T-helper 17 cell (primary cell): ENCODE data around the gene MED13L. TPM values are rescaled to one million over a fixed set of nuclear protein-coding genes. Genes with fewer than 3 reads are reported as not detected.
A peak's percentile ranks its signal among the peaks of the same experiment; 100 is the strongest.

ENCODE experiments used
- ATAC-seq: fragments of 150-1000 bp; cut with Tn5 transposase; 2 replicates; pipeline ENCODE4 v1.10.0; 2021; ENCODE audit warnings: mild to moderate bottlenecking, moderate library complexity
- DNase-seq, 3 donors: peaks; one replicate each; pipeline versions ENCODE4 v3.0.0 to v3.0.0-alpha.2; 2020 to 2021
- H3K9me3 ChIP-seq: one replicate; pipeline ENCODE4 v1.7.0; 2013; ENCODE audit warnings: low read length, mild to moderate bottlenecking; ENCODE audit not compliant: control insufficient read depth, poor library complexity, severe bottlenecking
- H3K27ac Mint-ChIP-seq: one replicate; pipeline ENCODE4 v1.8.0; 2022; ENCODE audit warnings: mild to moderate bottlenecking, moderate library complexity, mixed read lengths
- H3K27me3 Mint-ChIP-seq: one replicate; pipeline ENCODE4 v1.8.0; 2022; ENCODE audit warnings: mixed read lengths
- H3K36me3 Mint-ChIP-seq: one replicate; pipeline ENCODE4 v1.8.0; 2022; ENCODE audit warnings: low read depth, mixed read lengths
- H3K4me1 Mint-ChIP-seq: one replicate; pipeline ENCODE4 v1.8.0; 2022; ENCODE audit warnings: mild to moderate bottlenecking, mixed read lengths
- H3K4me3 Mint-ChIP-seq: one replicate; pipeline ENCODE4 v1.8.0; 2022; ENCODE audit warnings: mild to moderate bottlenecking, moderate library complexity, mixed read lengths
- total RNA-seq, 4 donors: library from RNA in 2 of 4; stranded (reverse) in 2 of 4; gene quantifications; one replicate each; pipeline ENCODE4 v1.2.3 and lab custom pipeline; 2022 to 2026

MED13L gene
- total RNA-seq, 2 donors from 2014 or later: 184 to 193 TPM

GRCh38 chr12:116069943-116070342, 207.6 kb downstream of the MED13L start:
- Mint-ChIP-seq H3K27ac (no peak overlapping the region), H3K36me3 (no peaks in the 10 kb centered on the region), H3K4me1 (peaks cover 22% of the 10 kb centered on the region), H3K4me3 (no peak overlapping the region), H3K27me3 (no peaks in the 10 kb centered on the region)
- DNase-seq (no peak), ATAC-seq (no peak)
- H3K9me3 ChIP-seq: no peaks in the 10 kb centered on the region

- no peak for DNase-seq
- H3K27me3 Mint-ChIP-seq: no peaks in the 10 kb centered on the region
- H3K4me3 Mint-ChIP-seq: no peak overlapping the region
- H3K27ac Mint-ChIP-seq: no peak overlapping the region
- peaks cover 22% of the 10 kb centered on the region for H3K4me1 Mint-ChIP-seq
- no peaks in the 10 kb centered on the region for H3K9me3 ChIP-seq
- H3K36me3 Mint-ChIP-seq: no peaks in the 10 kb centered on the region
- no peak for ATAC-seq
Observed at GRCh38 chr12:116068853-116069252, 208.6 kb downstream of the MED13L start.

GRCh38 chr12:116068371-116068770, 209.1 kb downstream of the MED13L start:
- peaks cover 22% of the 10 kb centered on the region for H3K4me1 Mint-ChIP-seq
- H3K9me3 ChIP-seq: no peaks in the 10 kb centered on the region
- H3K27me3 Mint-ChIP-seq: no peaks in the 10 kb centered on the region
- H3K36me3 Mint-ChIP-seq: no peaks in the 10 kb centered on the region
- H3K27ac Mint-ChIP-seq: peak overlapping the region; percentile 14
- H3K4me3 Mint-ChIP-seq: no peak overlapping the region
- no peak for ATAC-seq
- DNase-seq: no peak

GRCh38 chr12:116067892-116068291, 209.6 kb downstream of the MED13L start:
- ATAC-seq: no peak

GRCh38 chr12:116066381-116067230, 210.9 kb downstream of the MED13L start:
- DNase-seq (peak; percentile 13 to 20 (median 17)), ATAC-seq (peak; percentile 89)
- no peaks in the 10 kb centered on the region for H3K36me3 Mint-ChIP-seq
- peak overlapping the region; percentile 59 for H3K4me3 Mint-ChIP-seq
- H3K27me3 Mint-ChIP-seq: no peaks in the 10 kb centered on the region
- H3K27ac Mint-ChIP-seq: no peak overlapping the region
- H3K9me3 ChIP-seq: no peaks in the 10 kb centered on the region
- H3K4me1 Mint-ChIP-seq: peaks cover 19% of the 10 kb centered on the region

More at GRCh38 chr12:116067892-116068291, 209.6 kb downstream of the MED13L start:
- Mint-ChIP-seq H3K4me3 (no peak overlapping the region), H3K27me3 (no peaks in the 10 kb centered on the region), H3K36me3 (no peaks in the 10 kb centered on the region), H3K4me1 (peaks cover 22% of the 10 kb centered on the region), H3K27ac (peak overlapping the region; percentile 14)
- no peaks in the 10 kb centered on the region for H3K9me3 ChIP-seq
- no peak for DNase-seq

- no peaks in the 10 kb centered on the region for H3K9me3 ChIP-seq
- DNase-seq (no peak), ATAC-seq (no peak)
- H3K4me1 Mint-ChIP-seq: peaks cover 23% of the 10 kb centered on the region
- H3K36me3 Mint-ChIP-seq: no peaks in the 10 kb centered on the region
- H3K27me3 Mint-ChIP-seq: no peaks in the 10 kb centered on the region
- no peak overlapping the region for H3K4me3 Mint-ChIP-seq
- no peak overlapping the region for H3K27ac Mint-ChIP-seq
Observed at GRCh38 chr12:116065606-116066005, 211.9 kb downstream of the MED13L start.

GRCh38 chr12:116064493-116064892, 213.0 kb downstream of the MED13L start:
- Mint-ChIP-seq H3K4me3 (no peak overlapping the region), H3K36me3 (no peaks in the 10 kb centered on the region), H3K27me3 (no peaks in the 10 kb centered on the region), H3K4me1 (peaks cover 23% of the 10 kb centered on the region), H3K27ac (no peak overlapping the region)
- DNase-seq (no peak), ATAC-seq (no peak)
- H3K9me3 ChIP-seq: no peaks in the 10 kb centered on the region

GRCh38 chr12:116062698-116063097, 214.8 kb downstream of the MED13L start:
- DNase-seq: no peak

GRCh38 chr12:116060764-116061163, 216.7 kb downstream of the MED13L start:
- Mint-ChIP-seq H3K4me3 (peak overlapping the region; percentile 77), H3K36me3 (no peaks in the 10 kb centered on the region), H3K27ac (peak overlapping the region; percentile 53), H3K4me1 (peaks cover 16% of the 10 kb centered on the region), H3K27me3 (no peaks in the 10 kb centered on the region)
- DNase-seq (no peak), ATAC-seq (peak; percentile 79)
- H3K9me3 ChIP-seq: no peaks in the 10 kb centered on the region

More at GRCh38 chr12:116062698-116063097, 214.8 kb downstream of the MED13L start:
- Mint-ChIP-seq H3K4me3 (no peak overlapping the region), H3K36me3 (no peaks in the 10 kb centered on the region), H3K27me3 (no peaks in the 10 kb centered on the region), H3K27ac (no peak overlapping the region), H3K4me1 (peaks cover 19% of the 10 kb centered on the region)
- ATAC-seq: no peak
- H3K9me3 ChIP-seq: no peaks in the 10 kb centered on the region

- no peaks in the 10 kb centered on the region for H3K27me3 Mint-ChIP-seq
- DNase-seq: no peak
- no peak for ATAC-seq
- no peaks in the 10 kb centered on the region for H3K36me3 Mint-ChIP-seq
- H3K9me3 ChIP-seq: no peaks in the 10 kb centered on the region
- peaks cover 18% of the 10 kb centered on the region for H3K4me1 Mint-ChIP-seq
- peak overlapping the region; percentile 53 for H3K27ac Mint-ChIP-seq
- no peak overlapping the region for H3K4me3 Mint-ChIP-seq
Observed at GRCh38 chr12:116059904-116060303, 217.6 kb downstream of the MED13L start.

- H3K9me3 ChIP-seq: no peaks in the 10 kb centered on the region
- no peak overlapping the region for H3K27ac Mint-ChIP-seq
- no peaks in the 10 kb centered on the region for H3K36me3 Mint-ChIP-seq
- peaks cover 27% of the 10 kb centered on the region for H3K4me1 Mint-ChIP-seq
- H3K4me3 Mint-ChIP-seq: no peak overlapping the region
- ATAC-seq (no peak), DNase-seq (no peak)
- no peaks in the 10 kb centered on the region for H3K27me3 Mint-ChIP-seq
Observed at GRCh38 chr12:116058574-116058973, 218.9 kb downstream of the MED13L start.

- H3K4me1 Mint-ChIP-seq: peaks cover 30% of the 10 kb centered on the region
- ATAC-seq (no peak), DNase-seq (no peak)
- no peak overlapping the region for H3K4me3 Mint-ChIP-seq
- H3K27ac Mint-ChIP-seq: no peak overlapping the region
- H3K27me3 Mint-ChIP-seq: no peaks in the 10 kb centered on the region
- no peaks in the 10 kb centered on the region for H3K36me3 Mint-ChIP-seq
- H3K9me3 ChIP-seq: no peaks in the 10 kb centered on the region
Observed at GRCh38 chr12:116057356-116057755, 220.1 kb downstream of the MED13L start.

- H3K4me1 Mint-ChIP-seq: peaks cover 30% of the 10 kb centered on the region
- DNase-seq (no peak), ATAC-seq (no peak)
- H3K27ac Mint-ChIP-seq: no peak overlapping the region
- H3K36me3 Mint-ChIP-seq: no peaks in the 10 kb centered on the region
- H3K9me3 ChIP-seq: no peaks in the 10 kb centered on the region
- no peaks in the 10 kb centered on the region for H3K27me3 Mint-ChIP-seq
- no peak overlapping the region for H3K4me3 Mint-ChIP-seq
Observed at GRCh38 chr12:116055895-116056607, 221.4 kb downstream of the MED13L start.
